Suprapubic skin (tissue), 4 donors: ENCODE data around the gene PXDC1. TPM values are rescaled to one million over a fixed set of nuclear protein-coding genes. Genes with fewer than 3 reads are reported as not detected.

ENCODE experiments used
- DNase-seq, 2 donors: peaks; one replicate each; pipeline ENCODE4 v3.0.0-alpha.2; 2019; ENCODE audit warnings: low spot score in 2 of 2
- H3K27ac ChIP-seq: fragments of 200-600 bp; sonication (generic); one replicate; pipeline ENCODE4 v1.5.1; 2019
- H3K27me3 ChIP-seq: fragments of 200-600 bp; sonication (generic); one replicate; pipeline ENCODE4 v1.5.1; 2019
- H3K36me3 ChIP-seq: fragments of 200-600 bp; sonication (generic); one replicate; pipeline ENCODE4 v1.5.1; 2019
- H3K4me1 ChIP-seq: fragments of 200-600 bp; sonication (generic); one replicate; pipeline ENCODE4 v1.5.1; 2019
- H3K4me3 ChIP-seq: fragments of 200-600 bp; sonication (generic); one replicate; pipeline ENCODE4 v1.5.1; 2019; ENCODE audit warnings: mild to moderate bottlenecking
- H3K9me3 ChIP-seq: fragments of 200-600 bp; sonication (generic); one replicate; pipeline ENCODE4 v1.5.1; 2019
- CTCF ChIP-seq, 2 donors: fragments of 200-600 bp in 1 of 2; fragments of 450-650 bp in 1 of 2; sonication (generic) in 1 of 2; IDR thresholded peaks; one replicate each; pipeline ENCODE4 v1.5.1; 2016 to 2019; ENCODE audit warnings: antibody characterized with exemption in 2 of 2, mild to moderate bottlenecking in 1 of 2, moderate library complexity in 1 of 2
- EP300 ChIP-seq: sonication (generic); formaldehyde crosslinking; IDR thresholded peaks from one replicate; pipeline ENCODE4 v1.6.1; 2017; ENCODE audit warnings: antibody characterized with exemption
- POLR2A ChIP-seq, 2 donors: fragments of 450-650 bp; IDR thresholded peaks; one replicate each; pipeline ENCODE4 v1.6.1; 2017; ENCODE audit warnings: antibody characterized with exemption in 2 of 2, mild to moderate bottlenecking in 2 of 2, moderate library complexity in 2 of 2
- POLR2AphosphoS5 ChIP-seq, 3 donors: sonication (generic); formaldehyde crosslinking; IDR thresholded peaks; one replicate each; pipeline ENCODE4 v1.6.1; 2017; ENCODE audit warnings: antibody characterized with exemption in 3 of 3
- WGBS: methylation state at CpG from one replicate; pipeline ENCODE4 v1.1.5; 2018; 5-methylcytosine and 5-hydroxymethylcytosine counted together
- total RNA-seq, 4 donors: library from RNA; depleted of rRNA; stranded (reverse); fragments of >200 nt; gene quantifications; one replicate each; pipeline ENCODE4 v1.1.0, GENCODE V29; 2016

Gene PXDC1
- total RNA-seq, 4 donors from 2014 or later, result 63.1 to 108 (median 68.5) TPM

DNA sequence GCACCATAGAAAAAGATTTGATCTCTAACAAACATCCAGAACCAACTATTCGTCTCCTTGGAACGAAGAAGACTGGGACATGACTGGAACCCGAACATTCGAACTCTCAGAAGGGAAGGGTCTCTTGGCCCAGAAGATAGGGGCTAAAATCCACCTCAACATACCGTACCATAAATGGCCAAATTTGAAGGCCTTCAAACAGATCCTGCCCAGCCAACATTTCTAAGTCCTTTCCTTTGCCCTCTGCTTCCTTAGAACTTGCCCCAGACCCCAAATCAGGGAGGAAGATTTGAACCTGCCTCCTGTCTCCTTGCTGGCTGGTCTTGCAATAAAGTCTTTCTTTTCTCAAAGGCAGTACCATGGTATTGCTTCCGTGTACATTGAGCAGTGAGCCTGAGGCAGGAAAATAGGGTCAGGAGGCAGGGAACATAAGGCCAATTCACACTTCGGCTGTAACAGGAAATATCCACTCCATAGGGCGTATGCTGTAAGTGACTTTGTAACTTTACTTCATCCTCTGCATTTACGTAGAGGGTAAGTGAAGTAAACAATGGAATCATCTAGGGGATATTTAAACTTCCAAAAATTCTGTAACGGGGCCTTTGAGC is 1.8 kb upstream of the PXDC1 start:
- no peaks in the 10 kb centered on the region for H3K36me3 ChIP-seq
- H3K27me3 ChIP-seq, result no peaks in the 10 kb centered on the region
- H3K9me3 ChIP-seq, result no peaks in the 10 kb centered on the region
- peak in 1 of 2 donors; percentile 53 for DNase-seq
- H3K4me3 ChIP-seq, result no peak overlapping the region
- peak overlapping the region; percentile 97 for H3K27ac ChIP-seq
- peaks cover 34% of the 10 kb centered on the region for H3K4me1 ChIP-seq
- TF ChIP-seq EP300 (no peak), POLR2AphosphoS5 (IDR thresholded peaks at IDR 0.05) (peak in 1 of 3 donors; percentile 33)
- WGBS, result 80% methylated on average over 10 of the region's 10 CpGs

DNA sequence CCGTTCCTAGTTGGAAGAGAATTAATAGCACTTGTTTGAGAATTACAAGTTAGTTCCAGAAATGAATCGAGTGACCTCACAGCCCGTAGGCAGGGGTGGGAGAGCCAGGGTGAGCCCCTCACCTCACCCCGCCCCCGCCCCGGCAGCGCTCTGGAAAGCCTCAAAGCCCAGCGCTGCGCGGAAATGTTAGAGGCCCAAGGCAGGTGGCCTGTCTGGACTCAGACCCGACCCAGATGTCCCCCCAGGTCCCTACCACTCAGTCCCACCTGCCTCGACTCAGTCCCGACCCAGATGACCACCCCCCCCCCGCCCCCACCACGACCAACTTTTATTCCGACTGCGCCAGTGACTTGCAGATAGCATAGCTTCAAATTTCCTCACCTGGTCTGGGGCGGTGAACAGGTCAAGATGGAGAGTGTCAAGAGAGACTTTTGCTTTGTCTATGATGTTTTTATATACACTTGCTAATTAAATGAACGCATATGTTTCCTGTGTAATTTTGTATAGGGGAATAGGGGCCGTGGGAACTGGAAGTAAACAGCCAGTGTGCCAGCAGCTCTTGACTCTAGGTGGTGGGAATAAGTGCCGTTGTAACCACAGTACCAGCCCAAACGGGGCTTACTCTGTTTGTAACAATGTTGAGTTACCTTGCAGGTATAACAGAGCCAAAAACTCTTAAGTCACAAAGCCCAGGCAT is 1.2 kb upstream of the PXDC1 start:
- Histone ChIP-seq H3K4me1 (peaks cover 39% of the 10 kb centered on the region), H3K36me3 (no peaks in the 10 kb centered on the region), H3K9me3 (no peaks in the 10 kb centered on the region), H3K27me3 (no peaks in the 10 kb centered on the region), H3K4me3 (peak overlapping the region; percentile 97), H3K27ac (peak overlapping the region; percentile 97)
- WGBS, result 33% methylated on average over 11 of the region's 22 CpGs
- DNase-seq, result peak in 1 of 2 donors; percentile 12
- TF ChIP-seq POLR2AphosphoS5 (IDR thresholded peaks at IDR 0.05) (no peak), EP300 (no peak), CTCF (IDR thresholded peaks at IDR 0.05) (no peak), POLR2A (IDR thresholded peaks at IDR 0.05) (no peak)

DNA sequence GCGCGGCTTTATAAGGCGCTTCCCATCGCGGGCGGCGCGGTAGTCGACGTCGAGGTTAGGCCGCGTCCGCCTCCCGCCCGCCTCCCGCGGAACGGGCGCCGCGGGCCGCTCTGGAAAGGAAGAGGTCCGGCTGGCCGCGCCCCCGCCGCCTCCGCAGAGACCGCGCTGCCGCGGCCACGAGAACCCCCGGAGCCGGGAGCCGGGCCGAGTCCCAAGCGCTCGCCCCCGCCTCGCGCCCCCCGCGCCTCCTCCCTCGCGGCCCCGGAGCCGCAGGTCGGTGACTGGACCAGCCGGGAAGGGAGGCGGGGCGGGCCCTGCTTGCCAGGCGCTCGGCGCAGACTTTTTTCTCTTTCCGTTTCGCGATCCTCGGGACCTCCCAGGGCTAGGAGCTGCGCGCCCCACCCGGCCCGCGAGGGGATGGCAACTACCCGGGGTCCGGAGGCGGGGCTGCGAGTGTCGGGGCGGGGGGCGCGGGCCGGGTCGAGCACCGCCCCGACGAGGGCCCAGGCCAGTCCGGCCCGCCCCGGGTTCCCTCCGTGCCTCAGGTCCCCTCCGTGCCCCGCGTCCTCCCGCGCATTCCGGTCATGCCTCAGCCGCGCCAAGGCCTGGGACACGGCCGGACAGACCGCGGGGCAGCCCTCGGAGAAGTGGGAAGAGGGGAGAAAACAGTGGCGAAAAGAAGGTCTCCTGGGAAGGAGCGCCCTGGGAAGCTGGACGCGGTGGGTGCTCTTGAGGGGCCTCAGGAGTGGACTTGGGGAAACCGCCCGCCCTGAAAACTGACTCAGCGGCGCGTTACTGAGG is 417 bp upstream of the PXDC1 start:
- DNase-seq, result peak; percentile 96
- Histone ChIP-seq H3K4me1 (peaks cover 47% of the 10 kb centered on the region), H3K9me3 (no peaks in the 10 kb centered on the region)

GRCh38 chr6:3750317-3751076 is 1.0 kb downstream of the PXDC1 start:
- Histone ChIP-seq H3K4me3 (peak overlapping the region; percentile 97), H3K4me1 (peaks cover 61% of the 10 kb centered on the region), H3K36me3 (no peaks in the 10 kb centered on the region), H3K27me3 (no peaks in the 10 kb centered on the region), H3K9me3 (no peaks in the 10 kb centered on the region), H3K27ac (peak overlapping the region; percentile 97)
- no peak for TF ChIP-seq CTCF (IDR thresholded peaks at IDR 0.05)
- TF ChIP-seq EP300, result no peak
- peak in 2 of 3 donors; percentile 25 to 54 for TF ChIP-seq POLR2AphosphoS5 (IDR thresholded peaks at IDR 0.05)
- TF ChIP-seq POLR2A (IDR thresholded peaks at IDR 0.05), result peak in 1 of 2 donors; percentile 84
- 2% methylated on average over 48 of the region's 74 CpGs for WGBS
- peak; percentile 95 to 96 for DNase-seq

More for the DNA sequence above, 417 bp upstream of the PXDC1 start:
- Histone ChIP-seq H3K27me3 (no peaks in the 10 kb centered on the region), H3K4me3 (peak overlapping the region; percentile 97), H3K27ac (peak overlapping the region; percentile 97), H3K36me3 (no peaks in the 10 kb centered on the region)
- TF ChIP-seq POLR2AphosphoS5 (IDR thresholded peaks at IDR 0.05), result peak in 2 of 3 donors; percentile 7 to 55
- TF ChIP-seq EP300, result no peak
- peak; percentile 75 to 91 for TF ChIP-seq POLR2A (IDR thresholded peaks at IDR 0.05)
- peak; percentile 26 to 61 for TF ChIP-seq CTCF (IDR thresholded peaks at IDR 0.05)
- WGBS, result under 1% methylated on average over 51 of the region's 104 CpGs

DNA sequence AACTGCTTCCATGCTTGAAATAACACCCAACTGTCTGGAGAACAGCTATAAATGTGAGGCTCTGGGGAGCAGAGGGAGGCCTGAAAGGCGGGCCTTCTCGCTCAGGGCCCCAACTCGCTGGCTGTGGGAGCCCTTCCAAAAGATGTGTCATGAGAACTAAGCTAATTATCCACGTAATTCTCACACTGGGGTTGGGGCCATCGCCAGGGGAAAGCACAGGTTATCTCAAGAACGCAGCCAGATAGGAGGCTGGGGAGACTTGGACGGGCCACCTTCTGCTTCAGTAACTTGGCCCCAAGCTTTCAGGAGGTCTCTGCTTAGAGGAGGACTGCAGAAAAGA is 1.6 kb downstream of the PXDC1 start:
- TF ChIP-seq EP300, result no peak
- peak in 1 of 2 donors; percentile 45 for TF ChIP-seq POLR2A (IDR thresholded peaks at IDR 0.05)
- peak in 1 of 3 donors; percentile 37 for TF ChIP-seq POLR2AphosphoS5 (IDR thresholded peaks at IDR 0.05)
- no peak for TF ChIP-seq CTCF (IDR thresholded peaks at IDR 0.05)
- H3K36me3 ChIP-seq, result no peaks in the 10 kb centered on the region
- H3K4me3 ChIP-seq, result peak overlapping the region; percentile 97
- WGBS, result 11% methylated on average over 7 of the region's 7 CpGs
- H3K27ac ChIP-seq, result peak overlapping the region; percentile 97
- DNase-seq, result peak; percentile 88 to 90
- H3K9me3 ChIP-seq, result no peaks in the 10 kb centered on the region
- H3K4me1 ChIP-seq, result peaks cover 66% of the 10 kb centered on the region
- no peaks in the 10 kb centered on the region for H3K27me3 ChIP-seq
